Measurements from ENCODE around the gene TGFB1I1.
"Not testable (repeated sequence)": the region's sequence is repeated elsewhere in the genome, so short reads cannot be mapped to it uniquely, and the experiment has no call there.

The TGFB1I1 gene

DNA sequence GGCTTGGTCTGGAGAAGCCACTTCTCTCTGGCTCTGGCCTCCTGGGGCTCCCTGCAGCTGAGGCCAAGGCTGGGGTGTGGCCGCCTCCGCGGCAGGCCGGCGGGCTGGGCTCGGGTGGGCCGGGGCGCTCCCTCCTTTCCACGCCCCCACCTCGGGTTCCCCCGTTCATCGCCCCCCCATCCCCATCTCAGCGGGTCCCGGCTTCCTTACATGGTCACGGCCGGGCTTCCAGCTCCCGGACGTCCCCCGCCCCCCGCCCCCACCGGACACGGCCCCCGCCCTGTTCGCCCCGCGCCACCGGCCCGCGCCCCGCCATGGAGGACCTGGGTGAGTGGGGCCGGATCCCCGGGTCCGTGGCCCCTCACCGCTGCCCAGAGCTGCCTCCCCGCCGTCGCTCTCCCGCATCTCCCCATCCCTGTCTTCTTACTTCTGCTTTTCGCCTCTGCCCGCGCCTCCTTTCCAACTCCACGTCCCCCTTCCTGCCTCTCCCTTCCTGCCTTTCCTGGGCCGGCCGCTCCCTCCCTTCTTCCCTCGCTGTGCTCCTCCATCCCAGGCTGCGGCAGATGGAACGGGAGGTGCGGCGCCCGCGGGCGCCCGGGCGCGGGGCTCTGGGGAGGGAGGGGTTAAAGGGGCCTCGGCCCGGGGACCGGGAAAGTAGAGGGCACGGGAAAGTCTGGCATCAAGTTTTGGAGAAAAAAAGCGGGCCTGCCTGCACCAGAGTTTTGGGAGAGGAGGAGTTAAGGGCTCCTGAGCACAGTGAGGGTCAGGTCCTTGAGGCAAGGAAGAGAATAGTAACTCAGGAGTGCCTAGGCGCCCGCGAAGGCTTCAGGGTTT is at the start of gene TGFB1I1:
TSS of gene TGFB1I1 (plus strand) at position 278 of the 834 bp plus-strand sequence. CDS start at position 315, 37 bp downstream.
- DNase-seq (ENCODE audit: low read depth) = no peak

DNA sequence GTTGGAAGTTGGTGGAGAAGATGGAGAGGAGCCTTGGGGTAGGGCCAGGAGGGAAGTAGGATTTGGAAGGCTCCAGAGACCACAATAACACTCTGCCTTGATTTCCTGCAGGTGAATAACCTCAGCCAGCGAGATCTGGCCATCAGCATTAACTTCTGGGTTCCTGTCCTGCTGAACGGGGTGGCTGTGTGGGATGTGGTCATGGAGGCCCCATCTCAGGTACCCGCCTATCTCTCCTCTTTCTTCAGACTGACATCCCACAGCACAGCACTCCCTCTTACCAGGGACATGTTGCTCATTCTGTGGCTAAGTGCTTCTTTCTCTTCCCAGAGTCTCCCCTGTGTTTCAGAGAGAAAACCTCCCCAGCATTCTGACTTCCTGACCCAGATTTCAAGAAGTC is 48.7 kb upstream of the TGFB1I1 start:
- no peak for DNase-seq (ENCODE audit: low read depth)

DNA sequence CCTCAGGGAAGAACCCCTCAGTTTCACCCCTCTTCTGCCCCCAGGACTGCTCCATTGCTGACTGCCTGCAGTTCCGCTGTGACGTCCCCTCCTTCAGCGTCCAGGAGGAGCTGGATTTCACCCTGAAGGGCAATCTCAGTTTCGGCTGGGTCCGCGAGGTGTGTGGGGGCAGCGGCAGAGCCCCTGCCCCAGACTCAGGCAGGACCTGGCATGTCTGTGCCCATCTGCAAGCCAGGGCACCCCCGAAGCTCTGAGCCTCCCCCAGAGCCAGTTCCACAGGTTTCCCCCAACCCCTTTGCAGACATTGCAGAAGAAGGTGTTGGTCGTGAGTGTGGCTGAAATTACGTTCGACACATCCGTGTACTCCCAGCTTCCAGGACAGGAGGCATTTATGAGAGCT is 48.2 kb upstream of the TGFB1I1 start:
- no peak for DNase-seq (ENCODE audit: low read depth)

DNA sequence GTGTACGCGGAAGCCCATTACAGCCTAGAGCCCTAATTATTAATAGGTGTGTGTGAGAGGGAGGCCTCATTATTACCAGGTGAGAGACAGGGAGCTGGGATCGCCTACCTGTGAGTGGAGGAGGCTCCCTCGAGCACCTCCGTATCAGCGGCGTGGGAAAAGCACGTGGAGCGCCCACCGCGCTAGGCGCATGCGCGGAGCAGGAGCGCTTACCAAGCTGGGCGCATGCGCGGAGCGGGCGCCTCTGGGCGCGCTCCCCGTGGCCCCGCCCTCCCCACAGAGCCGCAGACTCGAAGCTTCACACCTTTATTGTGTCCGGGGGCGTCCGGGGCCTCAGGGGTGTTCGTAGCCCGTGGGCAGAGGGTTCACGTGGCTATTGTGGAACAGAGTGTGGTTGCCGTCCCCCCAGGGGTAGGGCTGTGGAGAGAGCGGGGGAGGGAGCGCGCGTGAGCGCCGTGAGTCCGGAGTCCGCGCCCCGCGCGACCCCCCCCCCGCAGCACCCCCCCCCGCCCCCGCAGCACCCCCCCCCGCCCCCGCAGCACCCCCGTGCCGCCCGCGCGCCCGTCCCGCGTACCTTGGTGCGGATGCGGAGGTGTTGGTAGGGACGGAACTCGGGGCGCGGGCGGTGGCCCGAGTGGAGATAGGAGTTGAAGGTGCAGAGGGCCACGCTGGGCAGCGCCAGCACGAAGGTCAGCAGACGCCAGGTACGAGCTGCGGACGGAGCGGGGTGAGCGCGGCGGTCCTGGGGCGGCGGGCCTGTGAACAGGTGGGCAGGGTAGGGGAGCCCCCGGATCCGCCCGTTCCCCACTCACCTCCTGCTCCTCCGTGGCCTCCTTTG is 44.3 kb upstream of the TGFB1I1 start:
- peak; percentile 10 for DNase-seq (ENCODE audit: low read depth)

- DNase-seq (ENCODE audit: low read depth) = no peak
Measured at GRCh38 chr16:31428279-31428597, 43.7 kb upstream of the TGFB1I1 start, which contains the start of gene COX6A2. Gene COX6A2 (minus strand): TSS chr16:31428360. CDS start chr16:31428325, 35 bp downstream.

DNA sequence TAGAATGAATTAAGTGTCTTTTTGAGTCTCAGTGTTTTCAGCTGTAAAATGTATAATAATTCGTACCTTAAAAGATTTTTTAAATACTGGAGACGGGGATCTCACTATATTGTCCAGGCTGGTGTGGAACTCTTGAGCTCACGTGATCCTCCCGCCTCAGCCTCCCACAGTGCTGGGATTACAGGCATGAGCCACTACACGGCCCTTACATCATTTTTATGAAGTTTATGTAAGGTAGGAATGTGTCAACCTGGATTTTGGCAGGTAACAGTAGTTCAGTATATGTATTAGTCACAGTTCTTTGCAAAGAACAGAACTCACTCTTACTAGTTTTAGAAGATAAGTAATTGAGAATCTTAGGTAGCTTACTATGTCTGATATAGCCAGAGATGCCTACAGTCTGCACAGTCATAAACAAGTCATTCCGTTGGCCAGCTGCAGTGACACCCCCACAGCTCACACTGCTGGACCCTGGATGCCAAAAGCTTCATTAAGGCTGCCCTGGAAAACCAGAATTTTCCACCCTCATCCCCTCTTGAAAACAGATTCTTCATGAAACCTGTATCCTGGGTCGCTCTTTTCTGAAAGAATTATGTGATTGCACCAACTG is 43.2 kb upstream of the TGFB1I1 start:
- no peak for DNase-seq (ENCODE audit: low read depth)

DNA sequence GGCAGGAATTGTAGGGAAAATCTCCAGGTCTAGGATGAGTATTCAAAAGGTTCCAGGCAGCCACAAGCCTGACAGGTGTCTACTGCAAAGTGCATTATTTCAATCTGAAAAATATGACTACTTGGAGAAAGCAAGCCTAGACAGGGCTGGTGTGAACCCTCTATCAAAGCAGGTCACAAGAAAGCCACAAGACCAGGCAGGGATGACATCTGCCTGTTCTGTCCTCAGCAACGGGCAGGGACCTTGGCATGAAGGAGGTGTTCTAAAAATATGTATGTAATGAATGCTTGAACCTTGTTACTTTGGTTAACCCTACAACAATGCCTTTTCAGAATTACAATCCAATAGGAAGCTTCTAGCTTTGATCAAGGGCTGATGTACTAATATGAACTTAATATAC is 42.6 kb upstream of the TGFB1I1 start:
- no peak for DNase-seq (ENCODE audit: low read depth)

GRCh38 chr16:31429796-31430195 is 42.2 kb upstream of the TGFB1I1 start:
- DNase-seq (ENCODE audit: low read depth) = no peak

DNA sequence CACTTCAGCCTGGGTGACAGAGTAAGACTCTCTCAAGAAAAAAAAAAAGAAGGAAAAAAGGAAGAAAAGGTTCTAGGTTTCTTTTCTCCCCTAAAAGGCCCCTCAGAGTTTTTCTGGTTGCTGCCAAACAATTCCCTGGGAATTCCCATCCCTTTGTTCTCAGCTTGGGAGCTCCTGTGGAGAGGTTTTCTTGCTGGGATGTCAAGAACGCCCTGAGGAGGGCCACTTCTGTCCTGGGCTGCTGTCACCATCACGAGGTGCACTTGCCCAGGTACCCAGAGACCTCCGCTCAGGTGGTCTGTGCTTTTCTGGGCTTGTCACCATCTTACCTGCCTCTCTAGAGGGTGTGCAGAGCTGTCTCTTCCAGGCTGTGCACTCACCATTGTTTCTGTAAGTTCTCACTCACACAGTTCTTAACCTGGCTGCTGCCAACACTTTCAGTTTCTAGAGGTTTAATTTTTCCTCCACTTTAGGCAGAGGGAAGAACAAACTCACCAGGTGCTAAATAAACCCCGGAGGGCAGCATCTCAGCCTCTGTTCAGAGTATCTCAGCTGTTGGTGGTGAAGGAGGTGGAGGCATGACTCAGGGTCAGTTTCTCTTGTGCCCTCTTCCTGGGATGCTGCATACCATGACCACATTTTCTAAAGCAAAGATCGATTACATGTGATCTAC is 41.4 kb upstream of the TGFB1I1 start:
- DNase-seq (ENCODE audit: low read depth) = no peak

- no peak for DNase-seq (ENCODE audit: low read depth)
Measured at GRCh38 chr16:31435341-31436220, 36.4 kb upstream of the TGFB1I1 start.

DNA sequence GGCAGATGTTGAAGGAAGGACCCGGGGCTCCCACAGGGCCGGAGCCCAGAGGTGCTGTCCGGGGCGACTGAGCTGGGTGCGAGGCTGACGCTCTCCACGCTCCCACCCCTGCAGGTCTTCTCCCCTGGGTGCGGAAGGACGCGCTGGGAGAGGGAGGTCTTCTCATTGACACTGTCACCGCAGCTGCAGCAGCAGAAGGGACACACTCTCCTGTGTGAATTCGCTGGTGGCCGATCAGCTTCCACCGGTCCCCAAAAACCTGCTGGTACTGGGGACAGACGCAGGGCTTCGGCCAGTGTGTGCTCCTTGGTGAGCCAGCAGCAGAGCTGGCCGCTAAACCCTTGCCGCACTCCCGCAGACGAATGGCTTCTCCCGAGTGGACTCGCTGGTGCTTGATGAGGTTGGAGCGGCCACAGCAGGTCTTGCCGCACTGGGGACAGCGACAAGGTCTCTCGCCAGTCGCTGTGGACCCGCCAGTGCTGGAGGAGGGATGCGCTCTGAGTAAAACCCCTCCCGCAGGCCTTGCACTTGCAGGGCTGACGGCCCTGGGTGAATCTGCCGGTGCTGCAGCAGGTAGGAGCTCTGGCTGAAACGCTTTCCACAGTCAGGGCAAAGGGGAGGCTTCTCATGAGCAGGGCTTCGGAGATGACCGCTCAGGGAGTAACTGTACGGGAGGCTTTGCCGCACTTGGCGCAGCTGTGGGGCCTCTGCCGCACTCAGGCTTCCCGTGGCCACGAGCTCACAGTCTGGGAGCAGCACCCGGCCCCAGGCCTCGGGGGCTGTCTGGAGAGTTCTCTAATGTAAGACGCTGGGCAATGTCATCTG is 35.5 kb upstream of the TGFB1I1 start:
- no peak for DNase-seq (ENCODE audit: low read depth)

DNA sequence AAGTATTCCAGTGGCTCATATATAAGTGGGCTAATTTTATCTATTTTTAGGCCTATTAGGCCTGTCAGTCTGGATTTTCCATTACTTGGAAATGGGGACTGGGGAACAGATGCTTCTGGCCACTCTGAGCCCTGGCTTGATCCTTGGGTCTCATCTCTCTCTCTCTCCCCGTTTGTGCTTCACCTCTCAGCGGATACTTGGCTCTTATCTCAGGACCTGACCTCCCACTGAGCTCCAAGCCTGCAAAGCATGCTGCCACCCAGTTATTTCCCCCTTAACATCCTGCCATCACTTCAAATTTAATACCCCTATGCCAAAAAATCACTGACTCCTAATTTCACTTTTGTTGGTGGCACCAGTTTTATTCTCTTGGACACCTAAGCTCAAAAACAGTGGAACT is 33.5 kb upstream of the TGFB1I1 start:
- no peak for DNase-seq (ENCODE audit: low read depth)

GRCh38 chr16:31439023-31439422 is 32.9 kb upstream of the TGFB1I1 start:
- not testable (repeated sequence) for DNase-seq (ENCODE audit: low read depth)

DNA sequence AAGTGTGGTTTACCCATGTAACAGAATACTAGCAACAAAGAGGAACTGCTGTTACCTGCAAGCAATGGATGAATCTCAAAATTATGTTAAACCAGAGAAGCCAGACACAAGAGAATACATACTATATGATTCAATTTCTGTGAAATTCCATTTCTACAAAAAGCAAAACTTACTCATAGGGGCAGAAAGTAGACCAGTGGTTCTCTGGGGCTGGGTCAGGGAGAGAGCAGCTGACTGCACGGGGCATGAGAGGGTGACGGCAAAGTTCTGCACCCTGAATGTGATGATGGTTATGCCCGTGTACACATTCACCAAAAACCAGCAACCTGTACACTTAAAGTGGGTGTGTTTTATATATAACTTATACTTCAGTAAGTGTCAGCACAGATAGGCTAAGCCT is 32.4 kb upstream of the TGFB1I1 start:
- no peak for DNase-seq (ENCODE audit: low read depth)

GRCh38 chr16:31440516-31441184 is 31.3 kb upstream of the TGFB1I1 start:
- no peak for DNase-seq (ENCODE audit: low read depth)

GRCh38 chr16:31441956-31442355 is 30.0 kb upstream of the TGFB1I1 start:
- no peak for DNase-seq (ENCODE audit: low read depth)

DNA sequence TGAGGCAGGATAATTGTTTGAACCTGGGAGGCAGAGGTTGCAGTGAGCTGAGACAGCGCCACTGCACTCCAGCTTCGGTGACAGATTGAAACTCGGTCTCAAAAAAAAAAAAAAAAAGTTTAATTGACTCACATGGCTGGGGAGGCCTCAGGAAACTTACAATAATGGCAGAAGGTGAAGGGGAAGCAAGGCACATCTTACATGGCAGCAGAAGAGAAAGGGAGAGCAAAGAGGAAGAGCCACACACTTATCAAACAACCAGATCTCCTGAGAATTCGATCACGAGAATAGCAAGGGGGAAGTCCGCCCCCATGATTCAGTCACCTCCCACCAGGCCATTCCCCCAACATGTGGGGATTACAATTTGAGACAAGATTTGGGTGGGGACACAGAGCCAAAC is 26.0 kb upstream of the TGFB1I1 start:
- DNase-seq (ENCODE audit: low read depth) = not testable (repeated sequence)

DNA sequence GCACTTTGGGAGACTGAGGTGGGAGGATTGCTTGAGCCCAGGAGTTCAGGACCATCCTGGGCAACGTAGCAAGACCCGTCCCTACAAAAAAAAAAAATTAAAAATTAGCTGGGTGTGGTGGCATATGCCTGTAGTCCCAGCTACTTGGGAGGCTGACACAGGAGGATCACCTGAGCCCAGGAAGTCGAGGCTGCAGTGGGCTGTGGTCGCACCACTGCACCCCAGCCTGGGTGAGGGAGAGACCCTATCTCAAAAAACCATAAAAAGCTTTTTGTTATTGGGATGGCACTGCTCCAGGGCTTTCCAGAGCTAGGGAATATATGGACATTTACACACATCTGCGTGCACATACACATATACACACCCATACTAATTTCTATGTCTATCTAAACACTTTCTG is 20.8 kb upstream of the TGFB1I1 start:
- no peak for DNase-seq (ENCODE audit: low read depth)

GRCh38 chr16:31451681-31452351 is 20.1 kb upstream of the TGFB1I1 start:
- no peak for DNase-seq (ENCODE audit: low read depth)
